ENCODE results near the gene ABCC5.

- TF ChIP-seq CTCF (IDR thresholded peaks at IDR 0.05; ENCODE audit: poor library complexity) (no peak), EZH2 (IDR thresholded peaks at IDR 0.05; ENCODE audit: borderline replicate concordance) (no peak), EZH2phosphoT487 (IDR thresholded peaks at IDR 0.05; ENCODE audit: low read depth, severe bottlenecking, unreplicated experiment) (no peak)
Observed at GRCh38 chr3:183984127-183984740, 33.5 kb downstream of the ABCC5 start.

All from hepatocyte (in vitro differentiated cells).